ENCODE measurements around the gene SDC1. TPM values are rescaled to one million over a fixed set of nuclear protein-coding genes. Genes with fewer than 3 reads are reported as not detected.
A peak's percentile ranks its signal among the peaks of the same experiment; 100 is the strongest.
"Not testable (repeated sequence)": the region's sequence is repeated elsewhere in the genome, so short reads cannot be mapped to it uniquely, and the experiment has no call there.

SDC1 gene
- total RNA-seq, 4 donors from 2014 or later: 103 to 192 (median 127) TPM

DNA sequence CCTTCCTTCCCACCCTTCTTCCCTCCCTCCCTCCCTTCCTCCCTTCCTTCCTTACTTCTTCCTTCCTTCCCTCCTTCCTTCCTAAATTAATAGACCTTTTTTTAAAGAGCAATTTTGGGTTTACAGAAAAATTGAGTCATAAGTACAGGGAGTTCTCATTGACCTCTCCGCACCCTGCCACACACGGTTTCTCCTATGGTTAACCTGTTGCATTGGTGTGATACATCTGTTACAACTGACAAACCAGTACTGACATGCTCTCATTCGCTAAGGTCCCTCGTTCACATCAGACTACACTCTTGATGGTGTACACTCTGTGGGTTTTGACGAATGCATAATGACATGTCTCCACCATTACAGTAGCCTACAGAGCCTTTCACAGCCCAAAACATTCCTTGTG lies 11.6 kb upstream of the SDC1 start:
- H3K9me3 ChIP-seq: no peaks in the 10 kb centered on the region
- intact Hi-C loops (cut with DNase I; ENCODE audit: low total_unique reads) (no loop called here), in situ Hi-C loops (cut with MboI; ENCODE audit: low pct_ligation_motif_present in 1 of 4, low pct_unique_long_range_greater_than_20kb in 1 of 4, low sequenced_read_pairs in 3 of 4) (no loop called here)
- peaks cover 6% of the 10 kb centered on the region for H3K27me3 ChIP-seq
- no peaks in the 10 kb centered on the region for H3K36me3 ChIP-seq
- H3K4me3 ChIP-seq: no peak overlapping the region
- WGBS, 2 donors (ENCODE audit: low coverage in 1 of 2): 70 to 81% methylated on average over 2 to 5 of the region's 5 CpGs
- DNase-seq: no peak
- H3K27ac ChIP-seq: peak overlapping the region in 3 of 4 donors; percentile 5 to 49 (median 17)
- H3K4me1 ChIP-seq: peaks cover 0 to 16% (median 3%) of the 10 kb centered on the region in 4 donors
- no peak for TF ChIP-seq EP300 (IDR thresholded peaks at IDR 0.05; ENCODE audit: low read depth)

DNA sequence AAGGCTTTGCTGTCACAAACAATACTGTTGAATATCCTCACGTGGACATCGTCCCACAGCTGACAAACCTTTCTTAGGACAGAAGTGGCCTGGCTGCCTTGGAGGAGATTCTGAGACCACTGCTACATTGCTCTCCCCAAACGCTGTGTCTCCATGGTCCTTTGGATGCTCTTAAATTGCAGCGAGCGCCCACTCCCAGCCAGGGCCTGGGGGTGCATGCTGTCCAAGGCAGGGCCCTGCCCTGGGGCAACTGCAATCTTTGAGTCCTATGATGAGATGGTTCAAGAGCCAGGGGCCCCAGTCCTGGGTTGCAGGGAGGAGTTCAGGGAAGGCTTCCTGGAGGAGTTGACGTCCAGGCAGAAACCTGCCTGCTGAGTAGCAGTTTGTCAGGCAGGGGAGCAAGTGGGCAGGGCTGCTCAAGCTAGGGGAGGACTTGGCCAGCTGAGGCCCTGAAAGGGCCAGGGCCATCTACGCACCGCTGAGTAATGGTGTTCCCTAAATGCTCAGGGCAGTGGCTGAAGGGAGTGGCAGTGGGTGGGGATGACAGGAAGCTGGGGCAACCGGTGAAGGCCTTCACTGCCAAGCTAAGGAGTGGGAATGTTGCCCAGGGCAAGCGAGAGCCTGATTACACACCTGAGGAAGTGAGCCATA lies 10.8 kb upstream of the SDC1 start:
- peaks cover 0 to 22% (median 8%) of the 10 kb centered on the region in 4 donors for H3K4me1 ChIP-seq
- peak; percentile 87 for DNase-seq
- peak overlapping the region; percentile 5 to 49 (median 30) for H3K27ac ChIP-seq
- no peak for TF ChIP-seq EP300 (IDR thresholded peaks at IDR 0.05; ENCODE audit: low read depth)
- TF ChIP-seq, protein P1, sequence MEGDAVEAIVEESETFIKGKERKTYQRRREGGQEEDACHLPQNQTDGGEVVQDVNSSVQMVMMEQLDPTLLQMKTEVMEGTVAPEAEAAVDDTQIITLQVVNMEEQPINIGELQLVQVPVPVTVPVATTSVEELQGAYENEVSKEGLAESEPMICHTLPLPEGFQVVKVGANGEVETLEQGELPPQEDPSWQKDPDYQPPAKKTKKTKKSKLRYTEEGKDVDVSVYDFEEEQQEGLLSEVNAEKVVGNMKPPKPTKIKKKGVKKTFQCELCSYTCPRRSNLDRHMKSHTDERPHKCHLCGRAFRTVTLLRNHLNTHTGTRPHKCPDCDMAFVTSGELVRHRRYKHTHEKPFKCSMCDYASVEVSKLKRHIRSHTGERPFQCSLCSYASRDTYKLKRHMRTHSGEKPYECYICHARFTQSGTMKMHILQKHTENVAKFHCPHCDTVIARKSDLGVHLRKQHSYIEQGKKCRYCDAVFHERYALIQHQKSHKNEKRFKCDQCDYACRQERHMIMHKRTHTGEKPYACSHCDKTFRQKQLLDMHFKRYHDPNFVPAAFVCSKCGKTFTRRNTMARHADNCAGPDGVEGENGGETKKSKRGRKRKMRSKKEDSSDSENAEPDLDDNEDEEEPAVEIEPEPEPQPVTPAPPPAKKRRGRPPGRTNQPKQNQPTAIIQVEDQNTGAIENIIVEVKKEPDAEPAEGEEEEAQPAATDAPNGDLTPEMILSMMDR (IDR thresholded peaks at IDR 0.05): no peak
- no peak for TF ChIP-seq POLR2A (IDR thresholded peaks at IDR 0.05)
- TF ChIP-seq POLR2AphosphoS5 (IDR thresholded peaks at IDR 0.05): no peak
- in situ Hi-C loops (cut with MboI; ENCODE audit: low pct_ligation_motif_present in 1 of 4, low pct_unique_long_range_greater_than_20kb in 1 of 4, low sequenced_read_pairs in 3 of 4): no loop called here
- WGBS, 2 donors (ENCODE audit: low coverage in 1 of 2): 69 to 70% methylated on average over 3 to 10 of the region's 10 CpGs
- intact Hi-C loops (cut with DNase I; ENCODE audit: low total_unique reads): no loop called here
- no peaks in the 10 kb centered on the region for H3K9me3 ChIP-seq
- H3K4me3 ChIP-seq: no peak overlapping the region
- peaks cover 6% of the 10 kb centered on the region for H3K27me3 ChIP-seq
- H3K36me3 ChIP-seq: no peaks in the 10 kb centered on the region

DNA sequence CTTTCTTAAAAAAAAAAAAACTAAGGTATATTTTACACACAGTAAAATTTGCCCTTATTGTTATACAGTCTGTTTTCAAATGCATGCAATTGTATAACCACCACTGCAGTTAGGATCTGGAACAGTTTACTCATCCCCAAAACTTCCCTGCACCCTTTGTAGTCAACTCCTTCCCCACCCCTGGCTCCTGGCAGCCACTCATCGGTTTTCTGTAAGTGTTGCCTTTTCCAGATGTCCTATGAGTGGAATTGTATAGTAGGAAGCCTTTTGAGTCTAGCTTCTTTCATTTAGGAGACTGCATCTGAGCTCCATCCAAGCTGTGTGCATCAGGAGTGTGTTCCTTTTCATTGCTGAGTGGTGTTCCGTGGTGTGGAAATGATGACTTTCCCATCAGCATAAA lies 9.7 kb upstream of the SDC1 start:
- intact Hi-C loops (cut with DNase I; ENCODE audit: low total_unique reads); H3K27me3 ChIP-seq; H3K9me3 ChIP-seq; in situ Hi-C loops (cut with MboI; ENCODE audit: low pct_ligation_motif_present in 1 of 4, low pct_unique_long_range_greater_than_20kb in 1 of 4, low sequenced_read_pairs in 3 of 4); H3K36me3 ChIP-seq; H3K27ac ChIP-seq; H3K4me3 ChIP-seq; DNase-seq: not testable (repeated sequence)
- WGBS, 2 donors (ENCODE audit: low coverage in 1 of 2): 54 to 64% methylated on average over 2 of the region's 2 CpGs
- H3K4me1 ChIP-seq: peaks cover 0 to 22% (median 9%) of the 10 kb centered on the region in 4 donors

DNA sequence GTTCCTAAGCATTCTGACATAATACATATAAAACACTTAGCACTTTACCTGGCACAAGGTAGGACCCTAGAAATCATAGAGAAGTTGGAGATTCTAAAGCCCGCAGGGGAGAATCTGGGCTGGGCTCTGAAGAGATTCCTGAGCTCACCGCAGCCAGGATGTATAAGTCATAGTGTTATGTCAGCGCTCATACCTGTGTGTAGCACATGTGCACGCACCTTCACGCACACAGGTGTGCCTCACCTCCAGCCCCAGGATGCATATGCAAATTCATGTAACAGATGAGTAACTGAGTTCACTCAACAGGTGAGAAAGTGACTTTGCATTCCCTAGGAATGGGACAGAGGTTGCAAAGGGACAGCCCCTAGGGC lies 7.9 kb upstream of the SDC1 start:
- 93% methylated on average over 5 of the region's 5 CpGs; no CpG with 5 or more reads in 1 of the 2 donors for WGBS, 2 donors (ENCODE audit: low coverage in 1 of 2)
- TF ChIP-seq, protein P1 (IDR thresholded peaks at IDR 0.05): no peak
- TF ChIP-seq EP300 (IDR thresholded peaks at IDR 0.05; ENCODE audit: low read depth): no peak
- peaks cover 0 to 22% (median 9%) of the 10 kb centered on the region in 4 donors for H3K4me1 ChIP-seq
- H3K9me3 ChIP-seq: no peaks in the 10 kb centered on the region
- H3K27me3 ChIP-seq: peaks cover under 1% of the 10 kb centered on the region
- intact Hi-C loops (cut with DNase I; ENCODE audit: low total_unique reads): no loop called here
- no peak for DNase-seq
- H3K36me3 ChIP-seq: no peaks in the 10 kb centered on the region
- H3K27ac ChIP-seq: peak overlapping the region in 3 of 4 donors; percentile 74 to 80 (median 78)
- H3K4me3 ChIP-seq: no peak overlapping the region
- in situ Hi-C loops (cut with MboI; ENCODE audit: low pct_ligation_motif_present in 1 of 4, low pct_unique_long_range_greater_than_20kb in 1 of 4, low sequenced_read_pairs in 3 of 4): no loop called here

DNA sequence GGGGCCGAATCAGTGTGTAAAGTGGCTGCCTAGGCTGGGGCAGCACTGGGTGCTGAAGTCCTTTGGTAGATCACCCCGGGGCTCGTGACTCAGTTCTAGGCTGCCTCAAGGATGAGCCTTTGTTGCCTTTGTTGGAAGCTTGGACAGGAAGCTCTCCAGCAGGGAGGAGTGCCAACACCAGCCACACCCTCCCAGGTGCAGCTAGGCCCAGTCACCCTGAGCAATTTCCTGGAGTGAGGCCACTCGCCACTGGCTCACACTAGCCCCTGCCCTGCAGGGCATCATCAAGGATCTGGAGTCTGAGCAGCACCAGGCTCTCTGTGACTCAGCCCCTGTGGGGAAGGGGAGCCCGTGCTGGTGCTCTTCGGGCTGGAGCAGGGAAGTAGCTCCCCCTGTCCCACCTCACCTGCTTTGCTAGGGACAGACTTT lies 6.7 kb upstream of the SDC1 start:
- intact Hi-C loops (cut with DNase I; ENCODE audit: low total_unique reads) (no loop called here), in situ Hi-C loops (cut with MboI; ENCODE audit: low pct_ligation_motif_present in 1 of 4, low pct_unique_long_range_greater_than_20kb in 1 of 4, low sequenced_read_pairs in 3 of 4) (no loop called here)
- no peaks in the 10 kb centered on the region for H3K36me3 ChIP-seq
- H3K4me3 ChIP-seq: no peak overlapping the region
- H3K9me3 ChIP-seq: no peaks in the 10 kb centered on the region
- TF ChIP-seq POLR2A (IDR thresholded peaks at IDR 0.05) (peak; percentile 69), POLR2AphosphoS5 (IDR thresholded peaks at IDR 0.05) (peak; percentile 63 to 77 (median 69)), EP300 (IDR thresholded peaks at IDR 0.05; ENCODE audit: low read depth) (no peak)
- TF ChIP-seq, protein P1 (IDR thresholded peaks at IDR 0.05): no peak
- H3K4me1 ChIP-seq: peaks cover 0 to 22% (median 9%) of the 10 kb centered on the region in 4 donors
- peak; percentile 90 for DNase-seq
- WGBS, 2 donors (ENCODE audit: low coverage in 1 of 2): 48% methylated on average over 6 of the region's 6 CpGs; no CpG with 5 or more reads in 1 of the 2 donors
- peak overlapping the region; percentile 66 to 80 (median 76) for H3K27ac ChIP-seq
- H3K27me3 ChIP-seq: no peaks in the 10 kb centered on the region
